ENCODE data around the gene TMEM233.

- TF ChIP-seq EP300 (conservative IDR thresholded peaks at IDR 0.05; ENCODE audit: poor library complexity, severe bottlenecking) (no peak), CTCF (IDR thresholded peaks at IDR 0.05; ENCODE audit: poor library complexity, severe bottlenecking) (no peak), REST (IDR thresholded peaks at IDR 0.05; ENCODE audit: borderline replicate concordance) (no peak), EZH2 (IDR thresholded peaks at IDR 0.05; ENCODE audit: borderline replicate concordance, insufficient read depth, low read length, poor library complexity, severe bottlenecking) (no peak), RAD21 (conservative IDR thresholded peaks at IDR 0.05) (no peak), SMC3 (conservative IDR thresholded peaks at IDR 0.05; ENCODE audit: poor library complexity) (no peak), POLR2AphosphoS5 (IDR thresholded peaks at IDR 0.05) (no peak)
Measured at GRCh38 chr12:119676573-119676972, 83.0 kb downstream of the TMEM233 start.
